HG03039 (cell line): ENCODE data around the gene RYK.

Source experiments
- ATAC-seq: cut with Tn5 transposase; IDR thresholded peaks from one replicate; pipeline ENCODE4 v1.9.1; 2021; ENCODE audit warnings: mild to moderate bottlenecking, moderate library complexity; ENCODE audit not compliant: unreplicated experiment

The RYK gene

DNA sequence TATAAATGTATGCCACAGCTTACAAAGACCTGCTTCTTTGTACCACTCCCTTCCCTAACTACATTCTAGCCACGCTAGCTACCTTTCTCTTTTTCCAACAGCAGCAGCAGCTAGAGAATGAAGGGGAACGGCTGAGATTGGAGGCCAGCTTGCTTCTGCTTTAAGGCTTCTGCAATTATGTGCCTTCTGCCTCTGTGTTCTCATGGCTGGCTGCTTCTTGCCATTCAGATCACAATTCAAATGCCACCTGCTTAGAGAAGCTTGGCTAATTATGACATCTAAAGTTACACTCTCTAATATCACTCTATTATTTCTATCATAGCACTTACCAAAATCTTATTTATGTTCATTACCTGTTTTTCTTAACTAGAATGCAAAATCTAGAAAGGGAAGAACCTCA is 95.2 kb downstream of the RYK start:
- ATAC-seq, result no peak

DNA sequence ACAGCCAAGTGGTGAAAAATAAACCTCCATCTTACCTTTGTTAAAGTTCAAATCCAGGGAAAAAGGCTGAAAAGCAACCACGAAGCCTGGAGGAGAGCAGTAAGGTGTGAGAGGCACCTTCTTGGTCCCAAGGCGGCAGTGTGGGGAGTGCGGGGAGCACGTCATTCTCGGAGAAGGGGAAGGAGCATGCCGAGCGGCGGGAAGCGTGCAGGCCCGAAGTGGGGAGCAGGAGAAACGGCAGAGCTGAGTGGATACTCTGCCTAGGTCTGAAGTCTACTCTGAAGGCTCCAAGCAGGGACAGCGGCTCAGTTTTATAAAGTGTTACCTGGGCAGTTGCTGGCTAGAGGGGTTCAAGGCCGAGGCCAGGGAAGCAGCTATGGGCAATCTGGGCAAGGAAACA is 96.9 kb downstream of the RYK start:
- ATAC-seq, result no peak

DNA sequence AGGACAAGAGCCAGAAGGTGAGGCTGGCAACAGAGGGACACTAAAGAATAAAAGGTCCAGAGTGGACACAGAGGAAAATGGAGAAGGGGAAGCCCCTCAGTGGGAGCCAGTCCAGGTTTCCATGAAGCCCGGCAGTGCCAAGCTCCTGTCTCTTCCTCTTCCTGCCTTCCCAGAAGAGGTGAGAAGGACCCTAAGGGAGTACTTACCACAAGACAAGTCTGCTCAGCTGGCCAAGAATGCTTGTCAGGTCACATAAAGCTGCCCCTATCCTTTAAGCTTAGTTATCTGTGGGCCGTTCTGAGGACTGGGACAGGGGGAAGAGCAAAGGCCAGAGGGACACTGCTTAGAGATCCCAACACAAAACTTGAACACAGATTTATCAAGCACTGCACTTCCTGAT is 100.2 kb downstream of the RYK start:
- ATAC-seq, result no peak

DNA sequence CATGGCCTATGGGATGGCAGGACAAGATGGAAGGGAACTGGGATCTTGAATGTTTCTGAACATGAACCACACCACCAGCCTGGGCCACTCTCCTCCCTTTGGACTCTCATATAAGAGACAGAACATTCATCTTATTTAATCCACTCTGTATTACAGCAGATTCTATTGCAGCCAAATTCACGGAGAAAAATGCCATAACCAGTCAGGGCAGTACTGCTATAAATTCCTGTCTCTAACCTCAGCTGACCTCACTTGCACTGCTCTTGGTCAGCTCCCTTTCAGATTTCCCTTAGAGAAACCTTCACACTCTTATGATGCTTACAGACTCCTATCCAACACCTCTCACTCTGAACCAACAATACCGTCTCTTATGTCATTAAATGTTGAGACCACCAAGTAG is 101.4 kb downstream of the RYK start:
- no peak for ATAC-seq

DNA sequence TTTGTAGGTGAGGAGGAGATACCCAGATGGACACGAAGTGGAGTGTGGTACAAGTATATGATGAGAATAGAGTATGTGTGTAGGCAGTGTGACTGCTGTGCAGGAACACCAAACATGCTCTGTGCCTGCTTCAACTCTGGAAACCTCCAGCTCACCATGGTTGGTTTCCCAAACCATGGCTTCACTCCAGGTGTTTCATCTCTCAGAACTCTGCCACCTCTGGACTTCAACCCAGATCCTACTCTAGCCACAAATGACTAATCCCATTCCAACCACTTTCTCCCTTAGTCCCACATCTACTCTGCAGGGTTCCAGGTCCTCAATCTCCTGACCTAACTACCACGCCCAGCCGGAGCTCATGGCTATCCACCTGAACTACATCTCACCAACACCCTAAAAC is 102.1 kb downstream of the RYK start:
- no peak for ATAC-seq

DNA sequence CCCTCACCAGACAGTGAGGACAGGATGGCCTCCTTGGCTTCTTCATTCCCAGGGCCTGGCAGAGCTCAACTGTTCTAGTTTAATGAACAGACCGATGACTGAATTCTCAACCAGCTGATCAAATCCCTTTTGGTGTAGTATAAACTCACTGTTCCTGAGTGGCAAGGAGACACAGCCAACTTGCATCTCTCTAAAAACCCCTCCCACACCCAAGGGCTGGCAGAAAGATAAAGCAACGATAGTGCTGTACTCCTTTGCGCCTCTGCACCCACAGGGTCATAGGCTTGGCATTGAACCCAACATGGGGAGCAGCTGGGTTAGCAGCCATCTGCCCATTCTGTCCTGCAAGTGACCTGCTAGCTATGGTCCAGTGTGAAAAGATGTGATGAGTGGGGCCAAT is 103.2 kb downstream of the RYK start:
- ATAC-seq, result no peak

DNA sequence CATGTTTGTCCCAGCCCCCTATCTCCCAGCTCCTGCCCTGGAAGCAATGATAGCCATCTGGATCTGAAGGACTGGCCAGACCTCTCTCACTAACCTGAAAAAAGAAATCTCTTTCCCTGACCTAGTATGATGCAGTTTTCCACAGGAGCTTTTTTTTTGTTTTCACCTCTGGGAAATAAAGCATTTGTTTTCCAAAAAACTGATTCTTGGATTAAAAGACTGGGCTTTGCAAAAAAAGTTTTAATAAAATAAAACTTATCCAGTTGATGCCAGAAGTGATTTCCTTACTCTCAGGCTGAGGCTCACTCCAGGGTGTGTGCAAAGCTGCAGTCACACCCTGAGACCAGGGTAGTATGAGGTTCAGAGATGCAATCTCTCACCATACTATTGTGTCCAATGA is 104.0 kb downstream of the RYK start:
- ATAC-seq, result no peak

DNA sequence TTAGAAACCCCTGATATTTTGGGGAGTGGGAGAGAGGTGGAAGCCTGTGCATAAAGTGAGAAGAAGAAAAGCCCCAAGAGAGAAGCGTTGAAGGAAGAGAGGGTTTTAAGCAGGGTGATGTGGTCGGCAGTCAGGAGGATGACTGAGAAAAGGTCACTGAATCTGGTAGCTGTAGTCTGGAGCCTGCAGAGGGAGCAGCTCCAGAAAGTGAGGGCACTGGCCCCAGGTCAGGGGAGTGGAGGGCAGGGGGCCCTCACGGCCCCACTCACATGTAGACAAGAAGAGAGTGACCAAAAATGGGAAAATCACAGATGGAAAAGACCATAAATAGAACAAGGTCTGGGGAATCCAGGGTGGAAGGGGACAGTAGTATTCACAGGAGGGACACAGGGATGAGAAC is 105.5 kb downstream of the RYK start:
- no peak for ATAC-seq

DNA sequence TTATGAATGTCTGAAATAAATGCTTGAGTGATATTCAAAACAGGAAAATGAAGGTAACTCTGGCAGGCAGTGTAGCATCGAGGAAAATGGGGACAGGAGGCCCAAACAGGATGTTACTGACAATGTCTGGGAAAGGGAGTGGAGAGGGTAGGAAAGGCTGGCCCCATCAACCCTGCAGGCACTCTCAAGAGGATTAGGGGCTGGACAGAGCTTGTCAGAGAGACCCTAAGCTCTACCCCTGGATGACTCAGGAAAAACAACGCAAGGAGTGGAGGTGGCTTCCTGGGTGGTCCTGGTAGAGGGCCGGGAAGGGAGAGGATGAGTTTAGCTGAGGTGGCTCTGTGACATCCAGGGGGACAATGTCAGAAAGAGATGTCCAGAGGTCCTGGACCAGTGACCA is 106.0 kb downstream of the RYK start:
- no peak for ATAC-seq

DNA sequence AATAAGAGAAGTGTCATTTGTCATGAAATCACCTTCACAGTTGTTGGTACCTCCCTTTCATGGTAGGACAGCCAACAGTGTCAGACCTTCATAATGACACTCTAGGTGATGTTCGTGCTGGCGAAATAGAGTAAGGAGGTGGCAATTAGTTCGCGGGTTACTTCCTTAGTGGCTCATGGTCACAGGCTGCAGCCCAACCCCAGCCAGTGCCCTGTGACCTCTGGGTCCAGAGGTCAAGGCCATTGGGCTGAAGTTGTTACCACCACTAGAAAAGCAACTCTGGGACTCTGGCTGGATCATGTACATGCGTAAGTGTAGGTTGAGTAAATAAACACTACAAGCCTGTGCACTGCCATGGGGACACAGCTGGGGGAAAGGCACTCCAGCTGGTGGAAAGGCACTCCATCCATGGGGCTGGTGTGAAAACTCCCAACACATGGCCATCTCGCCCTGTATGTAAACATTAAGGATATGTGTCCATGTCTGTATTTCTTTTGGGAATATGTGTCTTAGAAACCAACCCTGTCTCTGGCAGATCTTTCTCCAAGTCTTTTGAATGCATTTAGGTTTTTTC is 106.7 kb downstream of the RYK start:
- no peak for ATAC-seq

DNA sequence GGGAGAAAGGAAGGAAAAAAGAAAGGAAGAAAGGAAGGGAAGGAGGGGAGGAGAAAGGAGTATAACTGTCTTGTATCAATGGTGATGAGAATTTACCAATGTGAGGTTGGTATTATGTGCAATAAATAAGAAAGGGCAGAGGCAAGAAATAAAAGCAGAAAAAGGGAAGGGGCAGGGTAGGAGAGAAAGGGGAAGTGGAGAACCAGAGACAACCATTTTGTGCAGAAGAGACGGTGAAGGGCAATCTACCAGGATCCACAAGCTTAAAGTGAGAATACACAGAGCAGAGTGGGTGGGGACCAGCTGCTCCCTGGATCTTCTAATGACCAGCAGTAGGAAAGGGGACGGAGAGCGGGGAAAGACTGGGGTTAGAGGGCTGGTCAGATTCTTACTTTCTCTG is 114.1 kb downstream of the RYK start:
- no peak for ATAC-seq

DNA sequence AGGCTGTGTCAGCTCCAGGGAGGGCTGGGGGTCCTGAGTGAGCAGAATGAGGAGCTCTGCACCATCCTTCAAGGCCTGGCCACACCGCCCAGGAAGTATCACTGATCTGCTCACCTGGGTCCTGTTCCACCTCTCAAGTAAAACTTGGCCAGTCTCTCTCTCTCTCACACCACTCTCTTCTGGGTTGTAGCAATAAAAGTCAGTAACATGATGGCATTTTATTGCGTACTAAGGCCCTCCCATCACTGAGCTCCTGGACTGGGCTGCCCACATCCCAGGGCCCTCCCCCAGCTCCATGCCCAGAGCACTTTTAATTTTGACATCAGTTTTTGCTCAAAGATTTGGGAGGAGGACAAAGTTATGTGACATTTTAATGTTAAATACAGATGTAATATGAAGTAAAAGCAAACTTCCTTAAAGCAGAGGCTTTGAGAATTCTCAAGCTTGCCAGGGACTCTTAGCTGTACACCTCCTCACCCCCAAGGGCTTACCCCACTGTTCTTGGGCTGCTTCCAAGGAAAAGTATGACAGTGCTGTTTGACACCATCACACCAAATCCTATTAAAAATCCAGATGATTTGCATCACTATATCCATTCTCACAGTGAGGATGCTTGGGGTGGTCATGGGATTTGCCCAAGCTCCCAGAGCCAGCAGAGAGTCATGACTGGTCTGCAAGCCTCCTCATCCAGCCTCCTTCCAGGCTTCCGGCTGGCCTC is 115.8 kb downstream of the RYK start:
- no peak for ATAC-seq

DNA sequence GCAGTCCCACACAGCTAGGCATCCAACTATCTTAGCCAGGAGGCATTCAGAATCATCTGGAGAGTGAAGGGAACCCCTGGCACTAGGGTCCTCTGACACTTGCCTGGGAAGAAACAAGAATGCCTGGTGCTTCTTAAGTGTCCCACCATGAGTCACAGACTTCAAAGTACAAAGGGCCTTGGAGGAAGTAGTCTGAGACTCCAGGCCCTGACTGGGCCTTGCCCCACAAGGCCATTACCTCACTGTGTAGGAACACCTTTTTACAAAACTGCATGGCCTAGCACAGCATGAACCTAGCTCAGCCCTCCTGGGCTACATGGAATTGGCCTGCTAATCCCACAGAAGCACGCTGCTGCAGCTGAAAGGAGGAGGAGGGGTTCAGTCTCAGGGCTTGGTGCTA is 116.4 kb downstream of the RYK start:
- ATAC-seq, result no peak

DNA sequence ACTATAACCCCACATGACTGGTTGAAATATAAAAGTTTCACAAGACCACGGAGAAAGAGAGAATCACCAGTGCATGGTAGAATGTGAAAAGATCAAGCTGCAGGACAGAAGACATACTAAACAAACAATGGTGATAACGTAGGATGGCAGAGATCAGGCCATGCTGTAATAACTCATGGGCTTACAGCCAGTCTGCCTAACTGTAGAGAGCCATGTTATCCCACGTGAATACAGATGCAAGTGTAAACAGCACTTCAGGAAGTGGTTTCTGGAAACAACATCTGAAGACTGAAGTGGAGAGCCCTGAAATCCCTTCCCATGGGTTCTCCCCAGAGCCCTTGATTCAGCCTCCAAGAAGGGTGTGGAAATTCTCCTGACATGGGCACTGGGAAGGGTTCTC is 117.7 kb downstream of the RYK start:
- ATAC-seq, result no peak

DNA sequence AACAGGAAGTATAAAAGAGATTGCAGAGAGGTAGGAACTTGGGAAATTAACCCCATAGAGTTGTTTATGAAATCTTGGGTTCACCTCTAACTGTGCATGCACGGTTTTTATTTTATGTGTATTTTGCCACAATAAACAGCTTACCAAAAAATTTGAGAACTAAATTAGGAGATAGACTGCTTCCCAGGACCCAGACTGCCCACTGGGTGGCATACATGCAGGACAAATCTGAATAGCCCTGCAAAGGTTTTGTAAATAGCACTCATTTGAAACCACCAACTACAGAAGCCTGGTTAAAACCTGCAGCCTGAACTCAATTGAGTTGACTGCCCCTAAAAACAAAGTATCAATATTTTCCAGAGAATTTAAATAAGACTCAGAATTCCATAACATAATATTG is 124.5 kb downstream of the RYK start:
- no peak for ATAC-seq

DNA sequence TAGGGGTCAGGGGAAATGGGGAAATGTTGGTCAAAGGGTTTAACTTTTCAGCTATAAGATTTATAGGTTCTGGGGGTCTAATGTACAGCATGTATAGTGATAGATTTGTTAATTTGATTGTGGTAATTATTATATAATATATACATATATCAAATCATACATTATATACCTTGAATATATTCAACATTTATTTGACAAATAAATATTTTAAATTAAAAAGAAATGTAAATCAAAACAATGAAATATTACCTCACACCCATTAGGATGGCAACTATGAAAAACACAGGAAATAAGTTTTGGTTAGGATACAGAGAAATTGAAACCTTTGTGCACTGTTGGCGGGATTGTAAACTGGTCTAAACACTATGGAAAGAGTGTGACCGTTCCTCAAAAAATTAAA is 135.9 kb downstream of the RYK start:
- ATAC-seq, result no peak

DNA sequence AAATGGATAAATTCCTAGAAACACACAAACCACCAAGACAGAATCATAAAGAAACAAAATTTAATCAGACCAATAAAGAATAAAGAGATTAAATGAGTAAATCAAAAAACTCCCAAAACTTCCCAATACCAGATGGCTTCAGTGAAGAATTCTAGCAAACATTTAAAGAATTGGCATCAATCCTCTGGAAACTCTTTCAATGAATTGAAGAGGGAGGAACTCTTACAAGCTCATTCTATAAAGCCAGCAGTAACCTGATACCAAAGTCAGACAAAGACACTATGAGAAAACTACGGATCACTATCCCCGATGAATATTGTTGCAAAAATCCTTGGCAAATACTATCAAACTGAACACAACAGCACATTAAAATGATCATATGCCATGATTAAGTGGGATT is 139.0 kb downstream of the RYK start:
- ATAC-seq, result no peak

DNA sequence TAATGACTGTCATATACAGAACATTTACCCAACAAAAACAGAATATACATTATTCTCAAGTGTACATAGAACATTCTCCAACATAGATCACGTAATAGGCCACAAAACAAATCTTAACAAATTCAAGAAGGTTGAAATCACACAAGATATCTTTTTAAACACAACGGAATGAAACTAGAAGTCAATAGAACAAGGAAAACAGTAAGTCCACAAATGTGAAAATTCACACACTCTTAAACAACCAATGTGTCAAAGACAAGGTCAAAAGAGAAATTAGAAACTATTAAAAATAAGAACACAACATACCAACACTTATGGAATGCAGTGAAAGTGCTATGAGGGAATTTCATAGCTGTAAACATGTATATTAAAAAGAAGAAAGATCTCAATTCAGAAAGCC is 139.7 kb downstream of the RYK start:
- ATAC-seq, result no peak
